GM23338 (cell line): ENCODE measurements around the gene THADA.

Experiments used
- CTCF ChIP-seq, 2 experiments: fragments of 200-600 bp in 1 of 2; sonication (generic) in 1 of 2; conservative IDR thresholded peaks; 2 replicates each; pipeline versions ENCODE4 v1.5.1 to v1.6.1; 2016 to 2017; ENCODE audit warnings: antibody characterized with exemption in 2 of 2, low read depth in 2 of 2, mild to moderate bottlenecking in 2 of 2, moderate library complexity in 1 of 2
- EZH2phosphoT487 ChIP-seq: fragments of 200-600 bp; sonication (generic); IDR thresholded peaks from one replicate; pipeline ENCODE4 v1.8.1; 2018; ENCODE audit warnings: antibody characterized with exemption; ENCODE audit not compliant: unreplicated experiment
- JUNB ChIP-seq: IDR thresholded peaks from one replicate; pipeline ENCODE4 v1.6.1; 2016; ENCODE audit warnings: antibody characterized with exemption; ENCODE audit not compliant: unreplicated experiment
- POLR2AphosphoS5 ChIP-seq: IDR thresholded peaks from 2 replicates; pipeline ENCODE4 v1.6.1; 2016; ENCODE audit warnings: antibody characterized with exemption, low read depth
- REST ChIP-seq: IDR thresholded peaks from one replicate; pipeline ENCODE4 v1.6.1; 2018; ENCODE audit warnings: antibody characterized with exemption; ENCODE audit not compliant: unreplicated experiment
- ZNF114 ChIP-seq: fragments of 250-450 bp; sonication (Bioruptor Pico); IDR thresholded peaks from 2 replicates; pipeline ENCODE4 v1.5.0; 2020; ENCODE audit warnings: mild to moderate bottlenecking, moderate library complexity

- TF ChIP-seq CTCF (conservative IDR thresholded peaks at IDR 0.05; ENCODE audit: low read depth in 2 of 2) (peak; percentile 27 to 44), POLR2AphosphoS5 (no peak), REST (no peak), ZNF114 (CRISPR knock-in tag) (no peak), EZH2phosphoT487 (no peak), JUNB (no peak)
Measured at GRCh38 chr2:43230351-43230885, 365.4 kb downstream of the THADA start.
